ENCODE results near the gene YKT6. TPM values are rescaled to one million over a fixed set of nuclear protein-coding genes. Genes with fewer than 3 reads are reported as not detected.
A peak's percentile ranks its signal among the peaks of the same experiment; 100 is the strongest.

Gene YKT6
- total RNA-seq = 10 to 100 TPM; 34.4 to 66.8 TPM

DNA sequence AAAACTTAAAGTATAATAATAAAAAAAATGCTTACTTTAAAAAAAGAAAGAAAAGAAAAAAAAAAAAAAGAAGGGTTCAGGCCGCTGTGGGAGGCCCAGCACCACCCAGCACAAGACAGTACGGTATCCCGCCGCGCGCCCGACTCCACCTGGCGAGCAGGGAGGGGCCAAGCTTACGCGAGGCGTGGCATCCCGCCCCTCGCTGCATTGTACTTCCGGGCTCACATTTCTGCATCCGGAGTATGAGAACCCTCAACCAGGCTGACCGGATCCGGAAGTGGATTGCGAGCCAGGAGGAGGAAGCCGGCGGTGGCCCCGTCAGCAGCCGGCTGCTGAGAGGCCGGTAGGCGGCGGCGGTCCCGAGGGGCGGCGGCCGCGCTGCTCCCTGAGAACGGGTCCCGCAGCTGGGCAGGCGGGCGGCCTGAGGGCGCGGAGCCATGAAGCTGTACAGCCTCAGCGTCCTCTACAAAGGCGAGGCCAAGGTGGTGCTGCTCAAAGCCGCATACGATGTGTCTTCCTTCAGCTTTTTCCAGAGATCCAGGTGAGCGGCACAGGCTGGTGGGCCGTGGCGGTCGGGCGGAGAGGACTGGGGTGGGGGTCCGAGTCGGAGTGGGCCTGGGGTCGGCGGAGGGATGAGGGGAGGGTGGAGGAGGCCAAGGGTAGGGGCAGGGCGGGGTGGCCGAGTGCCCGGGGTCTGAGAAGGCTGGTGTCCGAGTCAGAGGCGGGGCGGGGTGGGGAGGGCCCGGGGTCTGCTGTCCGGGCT is at the start of gene YKT6:
Gene YKT6 (plus strand): TSS at position 280 of the 763 bp plus-strand sequence. CDS start 158 bp downstream, at position 438.
- peaks cover 26% of the 10 kb centered on the region for H3K4me1 Mint-ChIP-seq
- H3K27ac Mint-ChIP-seq = peak within 1 kb of the TSS; percentile 68
- ATAC-seq (replicated peaks) = peak; percentile 100
- peak within 1 kb of the TSS; percentile 81 for H3K4me3 Mint-ChIP-seq
- peaks cover 25% of the 10 kb centered on the region for H3K36me3 Mint-ChIP-seq (ENCODE audit: low read depth)
- H3K27me3 Mint-ChIP-seq = peaks cover 3% of the 10 kb centered on the region
- H3K9me3 Mint-ChIP-seq = no peaks in the 10 kb centered on the region

DNA sequence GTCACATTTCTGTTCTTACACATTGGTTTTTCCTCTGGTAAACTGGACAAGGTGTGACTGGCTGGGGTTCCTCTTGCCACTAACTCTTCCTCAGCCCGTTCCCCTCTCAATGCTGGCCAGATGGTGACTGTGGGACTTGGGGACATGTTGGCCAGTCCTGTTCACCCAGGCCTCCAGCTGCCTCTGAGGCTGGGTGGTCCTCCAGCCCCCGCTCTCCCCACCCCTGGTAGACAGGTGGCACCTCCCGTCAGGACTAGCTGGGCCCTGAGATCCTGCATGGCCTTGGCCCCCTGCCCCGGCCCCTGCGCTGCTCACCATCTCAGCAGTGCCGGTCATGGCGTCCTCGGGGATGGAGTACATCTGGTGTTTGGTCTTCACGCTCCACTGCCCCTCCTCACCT is 48.8 kb upstream of the YKT6 start:
- Mint-ChIP-seq H3K9me3 (no peaks in the 10 kb centered on the region), H3K4me3 (no peak overlapping the region), H3K27me3 (no peaks in the 10 kb centered on the region), H3K36me3 (ENCODE audit: low read depth) (no peaks in the 10 kb centered on the region), H3K4me1 (no peaks in the 10 kb centered on the region), H3K27ac (no peak overlapping the region)
- ATAC-seq (replicated peaks) = no peak

DNA sequence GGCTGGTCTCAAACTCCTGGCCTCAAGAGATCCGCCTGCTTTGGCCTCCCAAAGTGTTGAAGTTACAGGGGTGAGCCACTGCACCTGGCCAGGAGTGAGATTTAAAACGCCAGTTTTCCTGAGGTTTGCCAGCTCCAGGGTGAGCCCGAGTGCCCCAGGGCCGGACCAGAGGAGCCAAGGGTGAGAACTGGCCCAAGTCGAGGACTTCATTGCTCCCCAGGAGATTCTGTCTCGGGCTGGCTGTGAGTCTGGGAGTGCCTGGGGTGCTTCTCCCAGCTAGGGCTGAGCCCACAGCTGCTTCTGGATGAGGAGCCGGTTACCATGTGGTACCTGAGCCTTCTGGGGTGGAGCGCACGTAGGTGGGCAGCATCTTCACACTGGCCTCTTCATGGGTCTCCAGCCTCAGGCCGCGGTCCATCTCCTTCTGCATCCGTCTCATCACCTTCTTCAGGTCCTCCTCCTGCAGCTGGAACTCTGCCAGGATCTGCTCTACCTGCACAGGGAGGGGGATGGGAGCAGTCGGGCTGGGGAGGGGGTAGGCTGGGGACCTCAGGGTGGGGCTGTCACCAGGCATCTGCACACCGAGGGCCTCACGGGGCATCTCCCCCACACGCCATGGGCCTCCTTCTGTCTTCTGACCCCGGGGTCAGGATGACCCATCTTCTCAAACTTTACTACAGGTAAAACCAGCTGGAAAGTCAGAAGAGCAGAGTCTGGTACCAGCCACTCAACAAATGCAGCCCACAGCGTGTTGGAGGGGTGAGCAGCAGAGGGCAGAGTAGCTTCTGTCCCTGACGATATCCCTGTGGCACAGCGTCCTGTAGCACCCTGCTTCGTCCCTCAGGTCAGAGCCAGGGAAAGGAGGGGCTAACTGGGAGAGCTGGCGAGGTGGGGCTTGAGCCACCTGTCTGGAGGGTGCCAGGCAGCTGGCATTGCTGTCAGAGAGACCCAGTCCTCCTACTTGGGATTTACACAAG is 47.5 kb upstream of the YKT6 start:
- no peaks in the 10 kb centered on the region for H3K9me3 Mint-ChIP-seq
- H3K36me3 Mint-ChIP-seq (ENCODE audit: low read depth) = no peaks in the 10 kb centered on the region
- H3K4me1 Mint-ChIP-seq = no peaks in the 10 kb centered on the region
- no peak overlapping the region for H3K4me3 Mint-ChIP-seq
- no peak for ATAC-seq (replicated peaks)
- no peaks in the 10 kb centered on the region for H3K27me3 Mint-ChIP-seq
- H3K27ac Mint-ChIP-seq = no peak overlapping the region

DNA sequence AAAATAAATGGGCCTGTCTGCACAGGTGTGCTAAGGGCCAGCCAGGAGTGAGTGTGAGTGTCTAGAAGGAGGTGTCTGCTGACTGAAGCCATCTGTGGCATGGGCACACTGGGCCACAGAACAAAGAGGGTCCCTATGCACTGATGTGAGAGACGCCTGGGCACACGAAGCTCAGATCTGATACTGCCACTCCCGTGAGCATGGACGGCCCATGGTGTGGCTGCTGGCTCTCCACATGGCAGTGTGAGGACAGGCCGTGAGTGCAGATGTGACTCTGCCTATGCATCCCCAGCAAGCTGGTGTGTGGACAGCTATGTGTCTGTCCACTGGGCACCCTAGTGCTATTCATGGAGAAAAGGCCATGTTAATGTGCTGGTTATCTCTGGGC is 46.8 kb upstream of the YKT6 start:
- no peak for ATAC-seq (replicated peaks)
- Mint-ChIP-seq H3K4me3 (no peak overlapping the region), H3K27me3 (no peaks in the 10 kb centered on the region), H3K4me1 (no peaks in the 10 kb centered on the region), H3K27ac (no peak overlapping the region), H3K36me3 (ENCODE audit: low read depth) (no peaks in the 10 kb centered on the region), H3K9me3 (no peaks in the 10 kb centered on the region)

- H3K4me1 Mint-ChIP-seq = no peaks in the 10 kb centered on the region
- no peak for ATAC-seq (replicated peaks)
Observed at GRCh38 chr7:44154703-44155102, 46.1 kb upstream of the YKT6 start.

GRCh38 chr7:44155191-44156185 is 45.3 kb upstream of the YKT6 start:
- H3K36me3 Mint-ChIP-seq (ENCODE audit: low read depth) = no peaks in the 10 kb centered on the region

More at GRCh38 chr7:44154703-44155102, 46.1 kb upstream of the YKT6 start:
- Mint-ChIP-seq H3K9me3 (no peaks in the 10 kb centered on the region), H3K4me3 (no peak overlapping the region), H3K27me3 (no peaks in the 10 kb centered on the region), H3K27ac (no peak overlapping the region), H3K36me3 (ENCODE audit: low read depth) (no peaks in the 10 kb centered on the region)

GRCh38 chr7:44156453-44157010 is 44.2 kb upstream of the YKT6 start:
- H3K36me3 Mint-ChIP-seq (ENCODE audit: low read depth) = no peaks in the 10 kb centered on the region
- ATAC-seq (replicated peaks) = no peak
- no peaks in the 10 kb centered on the region for H3K9me3 Mint-ChIP-seq
- no peaks in the 10 kb centered on the region for H3K27me3 Mint-ChIP-seq
- H3K27ac Mint-ChIP-seq = no peak overlapping the region
- no peak overlapping the region for H3K4me3 Mint-ChIP-seq
- no peaks in the 10 kb centered on the region for H3K4me1 Mint-ChIP-seq

More at GRCh38 chr7:44155191-44156185, 45.3 kb upstream of the YKT6 start:
- H3K4me3 Mint-ChIP-seq = no peak overlapping the region
- H3K27me3 Mint-ChIP-seq = no peaks in the 10 kb centered on the region
- H3K4me1 Mint-ChIP-seq = no peaks in the 10 kb centered on the region
- H3K27ac Mint-ChIP-seq = no peak overlapping the region
- no peaks in the 10 kb centered on the region for H3K9me3 Mint-ChIP-seq
- no peak for ATAC-seq (replicated peaks)

DNA sequence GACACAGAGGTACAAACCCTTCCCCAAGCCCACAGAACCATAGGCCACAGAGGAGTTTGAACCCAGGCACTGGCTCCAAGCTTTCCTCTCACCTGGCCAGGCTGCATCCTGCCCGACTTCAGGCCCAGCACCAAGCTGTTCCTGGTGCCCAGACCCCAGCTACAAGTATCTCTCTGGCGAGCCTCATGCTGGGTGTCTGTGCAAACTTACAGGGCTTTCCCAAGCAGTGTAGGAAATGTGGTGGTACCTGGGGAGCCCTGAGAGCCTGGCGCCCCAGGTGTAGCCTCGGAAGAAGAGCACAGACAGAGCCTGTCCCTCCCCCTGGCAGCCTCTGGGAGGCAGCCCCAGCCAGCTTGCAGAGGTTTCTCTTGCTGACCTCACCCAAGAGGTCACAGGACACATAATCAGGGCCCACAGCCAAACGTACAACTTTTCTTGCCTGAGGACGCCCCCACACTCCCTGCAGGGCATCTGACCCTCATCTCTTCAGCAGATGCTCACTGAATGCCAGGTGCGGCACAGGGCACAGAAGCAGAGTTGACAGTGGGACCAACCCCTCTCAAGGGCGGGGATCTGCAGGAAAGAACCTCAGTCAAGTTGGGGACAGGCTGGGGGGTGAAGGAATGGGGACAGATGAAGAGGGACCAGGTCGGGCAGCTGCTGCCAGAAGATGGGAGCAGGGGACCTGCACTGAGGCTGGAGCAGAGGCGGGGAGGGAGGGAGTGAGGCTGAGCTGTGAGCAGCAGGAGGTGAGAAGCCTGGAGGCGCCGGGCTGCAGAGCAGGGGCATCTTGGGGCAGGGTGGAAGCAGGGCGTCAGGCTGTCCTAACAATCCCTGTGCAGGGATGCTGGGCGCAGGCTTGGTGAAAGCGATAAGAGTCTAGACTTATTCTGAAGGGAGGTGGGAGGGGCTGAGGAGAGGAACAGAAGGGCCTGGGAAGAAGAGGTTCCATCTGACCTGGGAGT is 43.4 kb upstream of the YKT6 start:
- Mint-ChIP-seq H3K36me3 (ENCODE audit: low read depth) (no peaks in the 10 kb centered on the region), H3K9me3 (no peaks in the 10 kb centered on the region), H3K4me1 (no peaks in the 10 kb centered on the region), H3K4me3 (no peak overlapping the region), H3K27me3 (no peaks in the 10 kb centered on the region), H3K27ac (no peak overlapping the region)
- no peak for ATAC-seq (replicated peaks)

GRCh38 chr7:44158096-44158872 is 42.5 kb upstream of the YKT6 start:
- H3K9me3 Mint-ChIP-seq = no peaks in the 10 kb centered on the region
- ATAC-seq (replicated peaks) = no peak
- H3K4me1 Mint-ChIP-seq = no peaks in the 10 kb centered on the region
- no peaks in the 10 kb centered on the region for H3K27me3 Mint-ChIP-seq
- H3K36me3 Mint-ChIP-seq (ENCODE audit: low read depth) = no peaks in the 10 kb centered on the region
- no peak overlapping the region for H3K27ac Mint-ChIP-seq
- H3K4me3 Mint-ChIP-seq = no peak overlapping the region

GRCh38 chr7:44158873-44159631 is 41.7 kb upstream of the YKT6 start:
- Mint-ChIP-seq H3K27me3 (no peaks in the 10 kb centered on the region), H3K27ac (no peak overlapping the region), H3K4me1 (no peaks in the 10 kb centered on the region), H3K36me3 (ENCODE audit: low read depth) (no peaks in the 10 kb centered on the region), H3K4me3 (no peak overlapping the region), H3K9me3 (no peaks in the 10 kb centered on the region)
- no peak for ATAC-seq (replicated peaks)

- Mint-ChIP-seq H3K4me3 (no peak overlapping the region), H3K27ac (no peak overlapping the region), H3K27me3 (no peaks in the 10 kb centered on the region), H3K9me3 (no peaks in the 10 kb centered on the region), H3K4me1 (no peaks in the 10 kb centered on the region), H3K36me3 (ENCODE audit: low read depth) (no peaks in the 10 kb centered on the region)
- ATAC-seq (replicated peaks) = no peak
Observed at GRCh38 chr7:44159824-44160630, 40.8 kb upstream of the YKT6 start.

Measured in activated T-helper 17 cell treated with anti-CD3 and anti-CD28 coated beads, Interleukin-2, amount 50 U/mL, for 72 hours (primary cell).